NB4 (cell line): Measurements from ENCODE around the gene LRFN2.

Experiments used
- MYC ChIP-seq: IDR thresholded peaks from 2 replicates; pipeline ENCODE4 v1.6.1; 2011; ENCODE audit warnings: low read depth, low read length
- POLR2A ChIP-seq: IDR thresholded peaks from 2 replicates; pipeline ENCODE4 v1.6.1; 2011; ENCODE audit warnings: mild to moderate bottlenecking; ENCODE audit not compliant: insufficient read length; ENCODE audit errors: extremely low read depth
- TF ChIP-seq, protein P1 (sequence below): IDR thresholded peaks from 2 replicates; pipeline ENCODE4 v1.6.1; 2011; ENCODE audit warnings: low read depth, low read length
- TF ChIP-seq, protein P2 (sequence below): IDR thresholded peaks from one replicate; pipeline ENCODE4 v1.5.1; 2012; ENCODE audit warnings: low read depth, low read length

DNA sequence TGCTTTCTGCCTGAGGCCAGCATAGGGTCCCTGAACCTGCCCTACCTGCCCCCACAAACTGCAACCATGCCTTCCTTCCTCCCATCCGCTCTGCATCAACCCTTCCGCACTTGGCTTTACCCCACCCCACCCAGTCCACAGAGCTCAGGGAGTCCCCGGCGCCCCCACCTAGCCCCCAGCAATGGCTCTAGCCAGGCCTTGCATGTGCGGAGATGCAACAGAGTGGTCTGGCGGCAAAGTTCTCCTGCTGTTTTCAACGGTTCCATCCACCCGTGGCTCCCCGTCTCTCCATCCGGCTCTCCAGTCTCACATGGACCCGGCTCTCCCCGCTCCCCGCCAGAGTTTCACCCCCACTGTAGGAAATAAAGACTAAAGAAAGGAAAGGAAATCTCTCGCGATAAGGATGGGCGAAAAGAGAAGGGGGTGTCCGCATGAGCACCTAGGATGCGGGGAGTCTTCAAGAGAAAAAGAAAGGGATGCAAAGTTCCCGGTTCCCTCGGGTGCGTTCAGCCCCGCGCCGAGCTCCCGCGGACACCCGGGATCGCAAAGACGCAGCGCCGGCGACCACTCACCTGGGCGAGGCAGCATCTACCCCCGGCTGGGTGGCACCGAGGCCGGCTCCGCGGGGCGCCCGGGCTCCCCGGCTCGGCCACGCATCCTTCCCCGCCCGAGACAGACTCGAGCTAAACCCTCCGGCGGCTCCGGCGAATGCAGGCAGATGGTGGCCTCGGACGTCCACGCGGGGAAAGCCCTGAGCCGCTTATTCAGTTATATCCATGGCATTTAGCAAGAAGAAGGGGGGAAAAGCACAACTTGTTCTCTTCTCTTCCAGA is 579 bp downstream of the LRFN2 start:
- TF ChIP-seq POLR2A: no peak
- TF ChIP-seq, protein P1, sequence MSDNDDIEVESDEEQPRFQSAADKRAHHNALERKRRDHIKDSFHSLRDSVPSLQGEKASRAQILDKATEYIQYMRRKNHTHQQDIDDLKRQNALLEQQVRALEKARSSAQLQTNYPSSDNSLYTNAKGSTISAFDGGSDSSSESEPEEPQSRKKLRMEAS: no peak
- TF ChIP-seq, protein P2, sequence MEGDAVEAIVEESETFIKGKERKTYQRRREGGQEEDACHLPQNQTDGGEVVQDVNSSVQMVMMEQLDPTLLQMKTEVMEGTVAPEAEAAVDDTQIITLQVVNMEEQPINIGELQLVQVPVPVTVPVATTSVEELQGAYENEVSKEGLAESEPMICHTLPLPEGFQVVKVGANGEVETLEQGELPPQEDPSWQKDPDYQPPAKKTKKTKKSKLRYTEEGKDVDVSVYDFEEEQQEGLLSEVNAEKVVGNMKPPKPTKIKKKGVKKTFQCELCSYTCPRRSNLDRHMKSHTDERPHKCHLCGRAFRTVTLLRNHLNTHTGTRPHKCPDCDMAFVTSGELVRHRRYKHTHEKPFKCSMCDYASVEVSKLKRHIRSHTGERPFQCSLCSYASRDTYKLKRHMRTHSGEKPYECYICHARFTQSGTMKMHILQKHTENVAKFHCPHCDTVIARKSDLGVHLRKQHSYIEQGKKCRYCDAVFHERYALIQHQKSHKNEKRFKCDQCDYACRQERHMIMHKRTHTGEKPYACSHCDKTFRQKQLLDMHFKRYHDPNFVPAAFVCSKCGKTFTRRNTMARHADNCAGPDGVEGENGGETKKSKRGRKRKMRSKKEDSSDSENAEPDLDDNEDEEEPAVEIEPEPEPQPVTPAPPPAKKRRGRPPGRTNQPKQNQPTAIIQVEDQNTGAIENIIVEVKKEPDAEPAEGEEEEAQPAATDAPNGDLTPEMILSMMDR: no peak
- TF ChIP-seq MYC: no peak
